HG02588 (cell line): ENCODE results near the gene GUCY2C.
A peak's percentile ranks its signal among the peaks of the same experiment; 100 is the strongest.
"Not testable (repeated sequence)": the region's sequence is repeated elsewhere in the genome, so short reads cannot be mapped to it uniquely, and the experiment has no call there.

Experiments
- ATAC-seq: cut with Tn5 transposase; IDR thresholded peaks from one replicate; pipeline ENCODE4 v1.9.1; 2021; ENCODE audit warnings: mild to moderate bottlenecking, moderate library complexity; ENCODE audit not compliant: unreplicated experiment

The GUCY2C gene

DNA sequence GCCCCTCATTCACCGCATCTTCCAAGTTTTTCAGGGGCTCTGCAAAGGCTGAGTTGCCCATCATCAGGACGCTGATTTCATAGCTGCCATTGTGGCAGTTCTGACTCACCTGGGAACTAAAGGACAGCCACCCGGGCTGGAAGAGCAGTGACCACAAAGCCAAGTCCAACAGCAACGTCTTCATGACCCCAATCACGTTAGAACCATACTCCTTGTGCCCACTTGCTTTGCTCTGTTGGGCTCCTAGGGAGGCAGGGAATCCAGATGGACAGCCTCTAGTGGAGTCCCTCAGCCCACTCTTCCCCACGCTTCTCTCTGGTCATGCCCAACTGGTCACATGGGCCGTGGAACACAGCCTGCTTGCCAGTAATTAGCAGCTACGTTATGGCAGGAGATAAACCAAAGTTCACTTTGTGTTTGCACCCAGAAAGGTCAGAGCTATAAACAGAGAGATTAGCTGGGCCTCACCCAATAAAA, at the start of gene GUCY2C:
GUCY2C (minus strand) TSS at position 335 of the 477 bp plus-strand sequence; CDS start at position 184, 151 bp downstream.
- ATAC-seq: no peak

- no peak for ATAC-seq
These were observed 46.7 kb upstream of the GUCY2C start for GRCh38 chr12:14743061-14743460.

DNA sequence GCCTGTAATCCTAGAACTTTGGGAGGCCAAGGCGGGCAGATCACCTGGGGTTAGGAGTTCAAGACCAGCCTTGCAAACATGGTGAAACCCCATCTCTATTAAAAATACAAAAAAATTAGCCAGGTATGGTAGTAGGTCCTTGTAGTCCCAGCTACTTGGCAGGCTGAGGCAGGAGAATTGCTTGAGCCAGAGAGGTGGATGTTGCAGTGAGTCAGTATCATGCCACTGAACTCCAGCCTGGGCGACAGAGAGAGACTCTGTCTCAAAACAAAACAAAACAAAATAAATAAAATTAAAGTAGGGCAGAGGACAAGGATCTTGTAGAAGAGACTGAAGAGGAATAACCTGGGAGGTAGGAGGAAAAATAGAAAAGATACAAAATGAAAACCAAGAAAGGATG, 45.5 kb upstream of the GUCY2C start:
- ATAC-seq: no peak

DNA sequence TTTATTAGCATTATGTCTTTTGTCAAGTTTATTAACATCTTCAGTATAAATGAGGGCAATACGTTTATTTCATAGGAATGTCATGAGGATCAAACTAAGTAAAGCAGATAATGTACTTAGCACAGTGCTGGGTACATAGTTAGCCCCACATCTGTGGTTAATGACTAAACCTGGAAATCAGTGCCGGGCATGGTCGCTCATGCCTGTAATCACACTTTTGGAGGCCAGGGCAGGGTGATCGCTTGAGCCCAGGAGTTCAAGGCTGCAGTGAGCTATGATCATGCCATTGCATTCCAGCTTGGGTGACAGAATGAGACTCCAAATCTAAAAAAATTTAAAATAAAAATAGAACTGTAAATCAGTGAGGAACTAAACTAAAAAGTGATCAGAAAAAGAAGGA, 44.8 kb upstream of the GUCY2C start:
- ATAC-seq: no peak

DNA sequence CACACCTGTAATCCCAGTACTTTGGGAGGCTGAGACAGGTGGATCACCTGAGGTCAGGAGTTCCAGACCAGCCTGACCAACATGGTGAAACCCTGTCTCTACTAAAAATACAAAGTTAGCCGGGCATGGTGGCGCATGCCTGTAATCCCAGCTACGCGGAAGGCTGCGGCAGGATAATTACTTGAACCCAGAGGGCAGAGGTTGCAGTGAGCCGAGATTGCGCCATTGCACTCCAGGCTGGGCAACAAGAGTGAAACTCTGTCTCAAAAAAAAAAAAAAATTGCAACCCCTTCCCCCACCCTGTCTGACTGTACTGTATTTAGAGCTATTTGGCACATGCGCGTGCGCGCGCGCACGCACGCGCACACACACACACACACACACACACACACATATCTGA, 40.0 kb upstream of the GUCY2C start:
- ATAC-seq: not testable (repeated sequence)

GRCh38 chr12:14731821-14732220, 35.4 kb upstream of the GUCY2C start:
- no peak for ATAC-seq

GRCh38 chr12:14729586-14729985, 33.2 kb upstream of the GUCY2C start:
- no peak for ATAC-seq

GRCh38 chr12:14723763-14724162, 27.4 kb upstream of the GUCY2C start:
- no peak for ATAC-seq

GRCh38 chr12:14716848-14717444, 20.5 kb upstream of the GUCY2C start:
- peak; percentile 58 for ATAC-seq

DNA sequence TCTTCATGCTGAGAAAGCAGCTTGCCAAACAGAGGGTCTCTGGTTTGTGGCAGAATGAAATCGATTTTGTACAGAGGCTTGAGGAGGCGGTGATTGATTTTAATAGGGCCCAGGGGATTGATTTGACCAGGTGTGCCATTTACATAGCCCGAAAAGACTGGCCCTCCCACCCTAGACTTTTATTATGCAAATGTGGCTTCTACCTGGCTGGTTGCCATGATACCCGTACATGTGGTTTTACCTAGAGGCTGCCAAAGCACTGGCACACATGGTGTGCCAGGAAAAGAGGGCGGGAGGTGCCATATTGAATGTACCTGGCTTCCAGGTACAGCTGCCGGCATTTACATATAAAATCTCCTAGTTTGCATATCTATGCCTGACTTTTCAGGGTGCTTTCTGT, 18.0 kb upstream of the GUCY2C start:
- ATAC-seq: no peak

DNA sequence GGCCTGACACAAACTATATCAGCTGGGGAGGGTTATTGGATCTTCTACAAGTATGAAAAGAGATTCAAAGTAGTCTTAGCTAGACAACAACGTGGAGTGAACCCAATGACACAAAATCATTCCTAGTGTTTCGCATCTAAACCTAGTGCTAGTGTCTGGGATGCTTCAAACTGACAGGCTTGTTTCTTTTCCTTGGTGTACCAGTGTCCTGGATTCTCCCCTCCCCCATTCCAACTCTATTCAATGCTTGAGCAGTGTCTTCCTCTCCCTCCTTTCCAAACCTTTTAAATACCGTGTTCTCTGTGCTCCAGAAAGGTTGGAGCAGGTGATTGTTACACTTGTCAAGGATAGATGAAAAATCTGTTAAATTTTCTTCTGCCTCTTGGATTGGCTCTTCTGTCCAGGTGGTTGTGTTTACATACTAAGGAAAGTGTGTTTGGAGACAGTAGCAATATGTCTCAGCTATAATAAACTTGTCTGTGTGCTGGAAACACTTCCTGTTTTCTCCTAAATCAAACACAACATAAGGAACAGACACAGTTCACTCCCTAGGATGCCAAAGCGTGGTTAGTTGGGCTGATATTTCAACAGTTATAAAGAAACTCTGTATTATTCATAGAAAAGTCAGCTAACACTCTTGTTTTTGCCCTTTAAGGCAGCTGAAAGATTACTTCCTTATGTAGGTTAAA, 14.4 kb upstream of the GUCY2C start:
- ATAC-seq: no peak

DNA sequence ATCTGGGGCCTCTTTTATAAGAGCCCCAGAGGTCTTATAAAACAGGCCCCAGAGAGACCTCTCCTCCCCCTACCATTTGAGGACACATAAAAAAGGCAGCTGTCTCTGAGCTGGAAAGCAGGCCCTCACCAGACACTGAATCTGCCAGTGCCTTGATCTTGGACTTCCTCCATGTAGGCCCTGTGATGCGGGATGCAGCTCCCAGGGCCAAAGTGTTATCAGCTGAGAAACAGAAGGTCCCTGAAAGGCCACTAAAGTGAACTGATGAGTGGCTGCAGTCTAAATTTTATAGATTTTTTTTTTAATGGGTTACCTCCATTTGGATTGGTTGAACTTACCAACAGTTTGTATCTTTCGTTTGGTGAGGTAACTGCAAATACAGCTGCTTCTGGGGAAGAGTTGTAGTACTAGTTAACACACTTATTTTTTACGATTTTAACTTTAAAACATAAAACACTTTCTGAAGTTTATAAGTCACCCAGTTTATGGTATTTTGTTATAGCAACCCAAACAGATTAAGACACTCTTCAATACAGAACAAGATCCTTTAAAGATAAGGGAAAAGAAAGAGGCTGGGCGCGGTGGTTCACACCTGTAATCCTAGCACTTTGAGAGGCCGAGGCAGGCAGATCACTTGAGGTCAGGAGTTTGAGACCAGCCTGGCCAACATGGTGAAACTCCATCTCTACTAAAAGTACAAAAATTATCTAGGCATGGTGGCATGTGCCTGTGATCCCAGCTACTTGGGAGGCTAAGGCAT, 5.6 kb upstream of the GUCY2C start:
- ATAC-seq: no peak

DNA sequence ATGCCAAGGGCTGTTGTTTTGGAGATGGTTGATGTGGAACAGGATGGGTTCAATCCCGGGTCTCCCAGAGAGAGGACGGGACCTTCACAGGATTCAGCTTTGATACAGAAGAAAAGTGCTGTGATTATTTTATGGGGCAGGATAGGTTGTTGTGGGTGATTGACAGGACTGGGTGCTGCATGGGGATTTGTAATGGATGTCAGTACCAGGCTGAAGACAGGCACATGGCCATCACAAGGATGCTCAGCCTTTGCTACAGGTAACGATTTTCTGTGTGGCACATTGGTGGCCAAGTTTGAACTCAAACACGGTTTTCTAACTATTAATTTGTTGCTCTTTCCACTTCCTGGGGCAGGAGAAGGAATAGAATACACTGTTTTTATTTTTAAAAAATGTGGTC, 4.5 kb upstream of the GUCY2C start:
- no peak for ATAC-seq

- no peak for ATAC-seq
These were observed 3.5 kb upstream of the GUCY2C start for GRCh38 chr12:14699923-14700322.

GRCh38 chr12:14698555-14698954, 2.2 kb upstream of the GUCY2C start:
- no peak for ATAC-seq

DNA sequence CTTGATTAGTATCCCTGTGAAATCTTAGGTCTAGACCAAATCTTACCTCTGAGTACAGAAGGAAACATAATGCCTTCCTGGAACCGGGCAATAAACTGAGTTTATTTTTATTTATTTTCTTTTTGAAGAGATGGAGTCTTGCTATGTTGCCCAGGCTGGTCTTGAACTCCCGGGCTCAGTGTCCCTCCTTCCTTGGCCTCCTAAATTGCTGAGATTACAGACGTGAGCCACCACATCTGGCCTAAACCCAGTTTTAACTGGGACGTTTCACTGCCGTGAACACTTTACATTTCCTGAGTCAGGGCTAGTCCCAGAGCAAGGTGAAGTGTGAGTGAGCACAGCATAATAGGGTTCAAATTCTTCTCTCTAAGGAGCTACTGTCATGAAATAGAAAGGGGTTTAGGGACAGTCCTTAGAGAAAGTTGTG, 671 bp downstream of the GUCY2C start:
- no peak for ATAC-seq

DNA sequence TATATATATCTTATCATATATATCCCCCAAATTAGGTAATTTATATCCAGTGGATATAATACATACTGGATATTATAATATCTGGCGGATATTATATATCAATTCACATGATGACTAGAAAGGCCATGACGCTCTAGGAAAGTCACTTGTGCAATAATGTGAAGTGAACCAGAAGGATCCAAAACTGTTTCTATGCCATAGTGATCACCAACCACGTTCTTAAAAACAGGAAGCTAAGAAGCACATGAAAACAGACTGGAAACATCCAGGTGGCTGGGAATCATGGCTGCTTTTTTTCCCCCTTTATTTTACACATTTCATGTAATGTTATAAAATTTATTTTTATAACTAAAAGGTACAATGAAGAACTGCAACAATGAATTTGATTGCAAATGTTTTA, 1.4 kb downstream of the GUCY2C start:
- ATAC-seq: no peak

DNA sequence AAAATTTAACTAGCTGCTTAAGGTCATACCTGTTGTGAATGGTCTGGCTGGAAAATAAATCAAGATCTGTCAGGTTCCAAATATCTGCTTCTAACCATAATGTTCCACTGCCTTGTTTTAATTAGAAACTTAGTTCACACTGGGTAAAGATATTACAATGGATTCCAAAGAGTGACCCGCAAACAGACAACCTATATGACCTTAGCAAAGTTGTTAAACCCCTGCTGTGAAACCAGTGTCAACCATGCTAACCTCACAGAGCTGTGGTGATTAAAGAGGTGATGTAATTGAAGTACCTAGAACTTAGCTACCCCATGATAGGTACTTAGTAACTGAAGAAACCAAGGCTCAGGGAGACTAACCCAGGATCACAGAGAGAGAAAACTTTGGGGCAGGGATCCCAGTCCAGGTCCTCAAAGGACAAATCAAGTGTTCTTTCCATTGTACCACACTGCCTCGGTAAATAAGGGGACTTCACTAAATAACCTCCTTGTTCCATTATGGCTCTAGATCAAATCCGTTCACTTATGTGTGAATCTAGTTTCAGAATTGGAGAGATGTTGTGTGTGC, 2.2 kb downstream of the GUCY2C start:
- ATAC-seq: no peak

DNA sequence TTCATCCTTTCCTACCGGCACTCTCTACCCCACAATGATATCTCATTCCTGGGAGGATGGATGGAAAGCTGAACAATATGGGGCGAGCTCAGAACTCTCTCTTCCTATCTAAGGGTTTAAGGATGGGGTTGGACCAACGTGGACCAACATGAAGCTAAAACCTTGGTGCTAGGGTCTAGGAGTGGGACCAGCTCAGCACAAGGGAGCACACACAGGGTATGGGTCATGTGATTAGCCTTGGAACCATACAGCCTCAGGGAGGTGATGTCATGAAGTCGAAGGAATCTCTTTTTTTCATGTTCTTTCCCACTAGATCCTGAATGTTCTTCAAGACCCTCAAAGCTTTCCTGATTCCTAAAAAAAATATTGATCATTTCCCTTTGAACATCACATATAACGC, 3.3 kb downstream of the GUCY2C start:
- no peak for ATAC-seq

DNA sequence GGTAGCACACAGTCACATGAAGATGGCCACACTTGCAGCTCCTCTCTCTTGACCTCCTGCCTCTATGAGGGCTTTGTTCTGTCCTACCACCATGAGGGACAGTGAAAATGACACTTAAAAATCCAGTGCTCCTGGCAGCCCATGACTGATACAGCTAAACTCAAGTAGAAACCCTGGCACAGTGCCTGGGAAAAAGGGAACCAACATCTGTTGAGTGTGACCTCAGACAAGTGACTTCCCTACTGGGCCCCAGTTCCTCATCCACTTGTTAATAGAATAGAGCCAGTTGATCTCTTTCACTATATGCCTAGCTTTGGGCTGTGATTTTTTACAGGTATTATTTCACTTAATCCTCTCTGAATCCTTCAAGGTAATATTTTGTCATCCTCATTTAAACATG, 4.8 kb downstream of the GUCY2C start:
- no peak for ATAC-seq

DNA sequence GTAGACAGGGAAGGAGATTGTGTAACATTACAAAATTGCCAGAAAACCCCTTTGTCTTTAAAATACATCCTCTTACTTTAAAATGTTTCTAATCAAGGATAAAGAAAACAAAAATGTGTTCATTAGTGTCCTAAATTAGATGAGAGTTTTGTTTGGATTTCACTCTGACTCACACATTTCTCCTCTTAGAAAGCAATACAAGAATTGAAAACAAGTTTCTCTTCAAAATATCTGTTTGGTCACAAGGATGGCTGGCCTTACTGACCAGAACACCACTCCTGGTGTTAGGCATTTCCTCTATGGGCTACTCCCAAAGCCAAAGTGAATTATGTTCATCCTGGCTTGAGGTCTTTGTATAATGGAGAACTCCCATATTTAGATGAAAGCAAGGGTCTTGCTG, 6.4 kb downstream of the GUCY2C start:
- ATAC-seq: no peak

GRCh38 chr12:14689144-14689543, 7.3 kb downstream of the GUCY2C start:
- no peak for ATAC-seq
